Activated naive CD4-positive, alpha-beta T cell treated with anti-CD3 and anti-CD28 coated beads for 36 hours (primary cell): ENCODE measurements around the gene OPTN. TPM values are rescaled to one million over a fixed set of nuclear protein-coding genes. Genes with fewer than 3 reads are reported as not detected.

Experiments
- CTCF ChIA-PET: fragments of 350-600 bp; sonication (Branson Sonifier 250); formaldehyde crosslinking; loops from one replicate; lab custom pipeline; 2021; ENCODE audit warnings: antibody characterized with exemption; lab: Charles Lee
- DNase-seq: peaks from one replicate; pipeline ENCODE4 v3.0.0-alpha.2; 2020
- H3K27ac Mint-ChIP-seq: one replicate; pipeline ENCODE4 v1.8.0; 2021; ENCODE audit warnings: mild to moderate bottlenecking, mixed read lengths
- H3K27me3 Mint-ChIP-seq: one replicate; pipeline ENCODE4 v1.8.0; 2021; ENCODE audit warnings: low read depth, mixed read lengths
- H3K36me3 Mint-ChIP-seq: one replicate; pipeline ENCODE4 v1.8.0; 2021; ENCODE audit warnings: low read depth, mixed read lengths
- H3K4me1 Mint-ChIP-seq: one replicate; pipeline ENCODE4 v1.8.0; 2021; ENCODE audit warnings: low read depth, mixed read lengths
- H3K4me3 Mint-ChIP-seq: one replicate; pipeline ENCODE4 v1.8.0; 2021; ENCODE audit warnings: mild to moderate bottlenecking, moderate library complexity, mixed read lengths
- H3K9me3 Mint-ChIP-seq: one replicate; pipeline ENCODE4 v1.8.0; 2021; ENCODE audit warnings: mixed read lengths
- intact Hi-C: fragments of 100-400 bp; cut with micrococcal nuclease; formaldehyde crosslinking; loops from one replicate; pipeline ENCODE4 v1.15.1; 2023
- total RNA-seq, 2 experiments: library from RNA; stranded (reverse); gene quantifications; one replicate each; pipeline ENCODE4 v1.2.3, GENCODE V29; 2021

The OPTN gene
- total RNA-seq, 2 experiments from 2014 or later, result 39.7 to 43.8 TPM

DNA sequence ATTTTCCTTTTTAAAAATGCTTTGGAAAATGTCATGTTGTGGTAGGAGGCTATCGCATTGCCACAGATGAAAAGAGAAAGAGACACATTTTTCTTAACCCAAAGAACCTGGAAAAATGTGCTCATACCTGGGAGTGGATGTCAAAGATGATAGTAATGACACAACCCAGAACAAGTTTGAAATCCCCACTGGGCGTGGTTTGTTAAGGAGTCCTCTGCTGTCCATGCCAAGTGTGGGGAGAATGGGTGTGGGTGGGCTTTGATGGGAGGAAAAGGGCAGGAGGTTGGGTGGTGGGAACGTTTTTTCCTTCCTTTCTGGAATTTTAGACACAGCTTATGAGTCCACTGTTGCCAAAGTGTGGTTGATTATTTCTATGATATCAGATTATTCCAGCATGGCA lies 10.9 kb downstream of the OPTN start:
- Mint-ChIP-seq H3K27ac (peak overlapping the region; percentile 31), H3K4me1 (peaks cover 39% of the 10 kb centered on the region), H3K36me3 (peaks cover 16% of the 10 kb centered on the region), H3K27me3 (no peaks in the 10 kb centered on the region), H3K9me3 (no peaks in the 10 kb centered on the region), H3K4me3 (no peak overlapping the region)
- CTCF ChIA-PET, result interaction anchor here (2.4 kb wide), 1 partner anchor 11 kb away, joined by 9 read pairs; the partner anchor contains the start of gene OPTN
- intact Hi-C loops, result no loop called here
- DNase-seq, result peak; percentile 15

DNA sequence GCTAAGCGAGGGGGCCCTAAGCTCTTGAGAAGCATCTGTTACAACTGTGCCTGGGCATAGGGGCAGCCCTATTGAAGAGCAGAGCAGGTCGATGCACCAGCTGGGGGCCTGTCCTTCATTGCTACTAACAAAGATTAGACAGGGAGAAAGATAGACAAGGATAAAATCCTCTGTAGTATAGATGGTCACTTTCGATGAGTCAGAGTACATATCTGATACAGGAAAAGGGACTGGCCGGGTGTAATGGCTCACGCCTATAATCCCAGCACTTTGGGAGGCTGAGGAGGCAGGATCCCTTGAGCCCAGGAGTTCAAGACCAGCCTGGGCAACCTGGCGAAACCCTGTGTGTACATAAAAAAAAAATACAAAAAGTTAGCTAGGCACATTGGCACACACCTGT lies 13.6 kb downstream of the OPTN start:
- DNase-seq, result no peak
- intact Hi-C loops, result no loop called here
- no peaks in the 10 kb centered on the region for H3K27me3 Mint-ChIP-seq
- H3K4me3 Mint-ChIP-seq, result no peak overlapping the region
- no peaks in the 10 kb centered on the region for H3K9me3 Mint-ChIP-seq
- peaks cover 19% of the 10 kb centered on the region for H3K4me1 Mint-ChIP-seq
- CTCF ChIA-PET, result interaction anchor here (0.8 kb wide), 1 partner anchor 46 kb away, joined by 3 read pairs; no protein-coding TSS in a partner anchor
- H3K36me3 Mint-ChIP-seq, result peaks cover 29% of the 10 kb centered on the region
- H3K27ac Mint-ChIP-seq, result no peak overlapping the region

DNA sequence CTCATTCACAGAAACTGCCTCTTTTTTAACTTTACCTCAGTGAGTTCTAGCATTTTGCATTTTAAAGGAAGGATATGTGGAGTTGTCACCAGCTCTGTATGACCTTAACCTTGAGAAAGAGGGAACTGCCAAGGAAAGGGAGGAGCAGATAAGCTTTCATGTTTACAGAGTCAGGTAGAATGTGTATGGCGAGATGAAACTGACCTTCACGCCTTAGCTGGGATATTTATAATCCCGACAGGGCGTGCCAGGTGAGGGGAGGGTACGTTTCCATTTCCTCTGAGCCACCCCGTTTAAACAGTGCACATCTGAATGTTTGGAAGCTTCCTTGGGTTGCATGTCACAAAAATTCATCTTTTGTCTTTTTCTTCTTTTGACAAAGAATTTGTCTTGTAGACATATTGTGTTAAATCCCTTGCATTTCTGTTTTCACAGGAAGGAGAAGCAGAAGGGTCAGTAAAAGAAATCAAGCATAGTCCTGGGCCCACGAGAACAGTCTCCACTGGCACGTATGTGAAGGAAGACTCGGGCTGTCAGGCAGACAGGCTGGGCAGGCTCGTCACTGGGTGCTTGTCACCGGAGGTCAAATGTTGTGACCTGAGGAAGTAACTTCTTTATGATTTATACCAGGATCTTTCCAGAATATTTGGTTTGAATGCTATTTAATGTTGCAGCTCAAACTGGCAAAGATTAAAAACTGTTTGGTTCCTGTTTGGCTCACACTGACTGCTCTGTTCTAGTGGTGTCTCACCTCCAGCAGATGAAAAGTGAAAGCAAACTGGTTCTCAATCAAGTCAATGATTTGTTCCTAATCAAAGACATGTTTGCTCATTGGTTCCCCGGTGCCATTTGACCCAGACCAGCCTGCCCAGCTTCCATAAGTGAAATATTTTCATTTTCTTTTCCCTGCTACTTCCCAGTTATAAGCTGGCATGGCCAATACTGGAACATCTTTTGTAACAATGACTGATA lies 16.2 kb downstream of the OPTN start:
- H3K4me3 Mint-ChIP-seq, result peak overlapping the region; percentile 41
- DNase-seq, result no peak
- intact Hi-C loops, result loop anchor here (1.0 kb wide), 1 partner anchor 8 kb away; no protein-coding TSS in a partner anchor
- H3K4me1 Mint-ChIP-seq, result peaks cover 4% of the 10 kb centered on the region
- CTCF ChIA-PET, result no interaction called here
- H3K36me3 Mint-ChIP-seq, result peaks cover 37% of the 10 kb centered on the region
- peak overlapping the region; percentile 1 for H3K27ac Mint-ChIP-seq
- H3K27me3 Mint-ChIP-seq, result no peaks in the 10 kb centered on the region
- no peaks in the 10 kb centered on the region for H3K9me3 Mint-ChIP-seq

GRCh38 chr10:13117841-13118783 lies 18.1 kb downstream of the OPTN start:
- no peak overlapping the region for H3K27ac Mint-ChIP-seq
- no peak for DNase-seq
- no peaks in the 10 kb centered on the region for H3K27me3 Mint-ChIP-seq
- no peaks in the 10 kb centered on the region for H3K9me3 Mint-ChIP-seq
- CTCF ChIA-PET, result no interaction called here
- peaks cover 4% of the 10 kb centered on the region for H3K4me1 Mint-ChIP-seq
- H3K4me3 Mint-ChIP-seq, result no peak overlapping the region
- peaks cover 45% of the 10 kb centered on the region for H3K36me3 Mint-ChIP-seq
- intact Hi-C loops, result no loop called here

- Mint-ChIP-seq H3K4me1 (peaks cover 4% of the 10 kb centered on the region), H3K27me3 (no peaks in the 10 kb centered on the region), H3K4me3 (no peak overlapping the region), H3K36me3 (peaks cover 45% of the 10 kb centered on the region), H3K27ac (no peak overlapping the region), H3K9me3 (no peaks in the 10 kb centered on the region)
- CTCF ChIA-PET, result no interaction called here
- no peak for DNase-seq
- intact Hi-C loops, result no loop called here
Observed at GRCh38 chr10:13118784-13119410, 18.9 kb downstream of the OPTN start.

GRCh38 chr10:13120786-13121499 lies 21.0 kb downstream of the OPTN start:
- no peak overlapping the region for H3K27ac Mint-ChIP-seq
- H3K27me3 Mint-ChIP-seq, result no peaks in the 10 kb centered on the region
- CTCF ChIA-PET, result interaction anchor here (0.6 kb wide), 1 partner anchor 157 kb away, joined by 4 read pairs; no protein-coding TSS in a partner anchor
- peaks cover 56% of the 10 kb centered on the region for H3K36me3 Mint-ChIP-seq
- intact Hi-C loops, result no loop called here
- no peak for DNase-seq
- no peak overlapping the region for H3K4me3 Mint-ChIP-seq
- H3K4me1 Mint-ChIP-seq, result peaks cover 4% of the 10 kb centered on the region
- no peaks in the 10 kb centered on the region for H3K9me3 Mint-ChIP-seq

GRCh38 chr10:13121500-13121854 lies 21.5 kb downstream of the OPTN start:
- intact Hi-C loops, result no loop called here
- no peak overlapping the region for H3K4me3 Mint-ChIP-seq
- no peak overlapping the region for H3K27ac Mint-ChIP-seq
- no peaks in the 10 kb centered on the region for H3K9me3 Mint-ChIP-seq
- no peaks in the 10 kb centered on the region for H3K27me3 Mint-ChIP-seq
- DNase-seq, result no peak
- CTCF ChIA-PET, result interaction anchor here (0.6 kb wide), 1 partner anchor 157 kb away, joined by 4 read pairs; no protein-coding TSS in a partner anchor
- peaks cover 1% of the 10 kb centered on the region for H3K4me1 Mint-ChIP-seq
- peaks cover 52% of the 10 kb centered on the region for H3K36me3 Mint-ChIP-seq

GRCh38 chr10:13136651-13137050 lies 36.7 kb downstream of the OPTN start:
- Mint-ChIP-seq H3K4me1 (no peaks in the 10 kb centered on the region), H3K27me3 (no peaks in the 10 kb centered on the region), H3K9me3 (no peaks in the 10 kb centered on the region), H3K4me3 (no peak overlapping the region), H3K36me3 (peaks cover 50% of the 10 kb centered on the region), H3K27ac (no peak overlapping the region)
- intact Hi-C loops, result no loop called here
- no peak for DNase-seq
- CTCF ChIA-PET, result no interaction called here

DNA sequence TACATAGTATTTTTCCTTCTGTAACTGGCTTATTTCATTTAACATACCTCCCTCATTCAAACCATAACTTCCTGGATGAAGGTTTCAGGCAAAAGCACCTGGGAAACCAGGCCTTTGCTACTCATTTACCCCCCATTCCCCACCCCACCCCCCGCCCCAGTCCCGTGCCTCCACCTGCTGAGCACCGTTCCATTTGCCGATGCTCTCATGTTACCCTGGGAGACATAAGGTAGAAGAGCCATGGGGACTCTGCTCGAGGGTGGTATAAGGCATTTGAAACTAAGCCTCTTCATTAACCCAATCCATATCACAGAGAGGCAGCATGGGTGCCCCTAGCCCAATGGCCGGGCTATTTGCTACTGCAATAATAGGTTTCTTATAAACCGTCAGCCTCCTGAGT lies 39.2 kb downstream of the OPTN start:
- peaks cover 3% of the 10 kb centered on the region for H3K9me3 Mint-ChIP-seq
- no peak for DNase-seq
- no peaks in the 10 kb centered on the region for H3K27me3 Mint-ChIP-seq
- H3K36me3 Mint-ChIP-seq, result peaks cover 46% of the 10 kb centered on the region
- no peaks in the 10 kb centered on the region for H3K4me1 Mint-ChIP-seq
- CTCF ChIA-PET, result no interaction called here
- no peak overlapping the region for H3K27ac Mint-ChIP-seq
- intact Hi-C loops, result no loop called here
- no peak overlapping the region for H3K4me3 Mint-ChIP-seq

DNA sequence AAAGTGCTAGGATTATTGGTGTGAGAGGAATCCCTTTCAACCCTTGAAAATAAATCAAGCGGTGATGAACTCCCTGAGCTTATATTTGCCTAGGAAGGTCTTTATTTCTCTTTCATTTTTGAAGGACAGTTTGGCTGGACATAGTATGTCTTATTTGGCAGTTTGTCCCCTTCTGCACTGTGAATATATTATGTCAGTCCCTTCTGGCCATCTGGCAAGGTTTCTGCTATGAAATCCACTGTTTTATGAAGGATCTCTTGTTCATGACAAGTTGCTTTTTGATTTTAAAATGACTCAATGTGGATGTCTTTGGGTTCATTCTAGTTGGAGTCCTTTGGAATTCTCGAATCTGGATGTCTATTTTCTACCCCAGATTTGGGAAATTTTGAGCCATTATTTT lies 39.7 kb downstream of the OPTN start:
- Mint-ChIP-seq H3K9me3 (peaks cover 9% of the 10 kb centered on the region), H3K27me3 (no peaks in the 10 kb centered on the region), H3K4me3 (no peak overlapping the region), H3K36me3 (peaks cover 48% of the 10 kb centered on the region), H3K4me1 (no peaks in the 10 kb centered on the region), H3K27ac (no peak overlapping the region)
- CTCF ChIA-PET, result no interaction called here
- intact Hi-C loops, result no loop called here
- no peak for DNase-seq

GRCh38 chr10:13140627-13141190 lies 40.7 kb downstream of the OPTN start:
- Mint-ChIP-seq H3K9me3 (peaks cover 15% of the 10 kb centered on the region), H3K27ac (no peak overlapping the region), H3K36me3 (peaks cover 42% of the 10 kb centered on the region), H3K27me3 (no peaks in the 10 kb centered on the region), H3K4me3 (no peak overlapping the region), H3K4me1 (no peaks in the 10 kb centered on the region)
- intact Hi-C loops, result no loop called here
- DNase-seq, result no peak
- CTCF ChIA-PET, result no interaction called here
